Umbilical cord (tissue), 2 donors: ENCODE data around the gene CMBL. TPM values are rescaled to one million over a fixed set of nuclear protein-coding genes. Genes with fewer than 3 reads are reported as not detected.

Experiments
- DNase-seq: peaks from one replicate; pipeline ENCODE4 v3.0.0-alpha.2; 2015; ENCODE audit warnings: low spot score
- total RNA-seq: library from RNA; depleted of rRNA; stranded (reverse); fragments of >200 nt; gene quantifications from one replicate; pipeline ENCODE4 v1.2.3, GENCODE V29; 2014; ENCODE audit warnings: low replicate concordance; ENCODE audit not compliant: insufficient read depth

Gene CMBL
- total RNA-seq, 1 donor from 2014 or later, result 3.9 TPM

GRCh38 chr5:10310066-10310779 lies 2.5 kb upstream of the CMBL start:
- peak; percentile 18 for DNase-seq

- no peak for DNase-seq
Measured at GRCh38 chr5:10308844-10309243, 1.1 kb upstream of the CMBL start.

DNA sequence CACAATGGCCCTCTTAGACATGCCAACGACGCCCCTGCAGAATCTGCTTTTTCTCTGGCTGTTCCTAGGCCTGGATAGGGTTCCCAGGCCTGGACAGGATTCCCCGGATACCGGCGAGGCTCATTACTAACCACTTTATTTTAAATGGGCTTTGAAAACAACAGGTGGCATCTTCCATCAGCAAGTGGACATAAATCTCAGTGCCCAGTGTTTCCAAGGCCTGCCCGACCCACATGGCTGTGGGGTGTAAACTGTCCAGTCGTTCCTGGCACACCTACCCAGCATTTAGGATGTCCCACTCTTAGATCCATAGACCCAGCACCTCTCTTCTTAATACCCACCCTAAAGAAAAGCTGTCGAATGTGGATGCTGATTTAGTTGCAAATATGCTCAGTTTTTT lies 896 bp downstream of the CMBL start:
- no peak for DNase-seq

DNA sequence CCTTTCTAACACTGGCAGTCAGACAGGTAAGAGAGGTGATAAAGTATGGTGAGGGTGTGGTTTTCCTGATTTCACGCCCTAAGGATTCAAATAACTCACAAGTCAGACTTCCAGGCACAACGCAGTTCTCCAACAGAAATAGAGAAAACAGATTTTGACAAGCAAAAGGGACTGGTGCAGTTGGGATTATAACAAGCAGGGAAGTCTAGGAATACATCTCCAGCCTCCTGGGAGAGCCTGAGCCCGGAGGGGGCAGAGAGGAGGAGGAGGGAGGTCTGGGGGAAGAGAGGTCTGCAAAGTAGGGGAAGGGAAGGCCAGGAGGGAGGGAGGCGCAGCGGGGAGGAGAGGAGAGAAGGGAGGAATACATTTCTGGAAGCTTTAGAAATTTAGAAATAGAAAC lies 1.6 kb downstream of the CMBL start:
- DNase-seq, result no peak

GRCh38 chr5:10304932-10305331 lies 2.8 kb downstream of the CMBL start:
- DNase-seq, result no peak

DNA sequence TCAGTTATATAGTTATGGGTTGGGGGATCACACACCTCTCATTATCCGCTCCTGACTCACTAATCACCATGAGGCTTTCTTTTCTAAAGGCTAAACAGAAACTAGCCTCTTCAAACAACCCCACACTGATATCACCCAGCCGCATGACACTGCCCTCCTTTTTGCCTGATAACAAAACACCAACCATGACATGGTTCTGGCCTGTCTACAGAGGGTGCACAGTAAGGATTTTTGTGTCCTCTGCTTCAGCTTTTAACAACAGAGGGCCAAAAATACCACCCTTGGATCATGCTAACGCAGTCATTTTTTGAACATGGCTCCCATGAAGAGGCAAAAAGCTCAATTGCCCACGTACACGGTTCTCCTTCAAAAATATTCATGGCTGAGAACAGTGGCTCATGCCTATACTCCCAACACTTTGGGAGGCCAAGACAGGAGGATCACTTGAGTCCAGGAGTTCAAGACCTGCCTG lies 4.0 kb downstream of the CMBL start:
- DNase-seq, result no peak

DNA sequence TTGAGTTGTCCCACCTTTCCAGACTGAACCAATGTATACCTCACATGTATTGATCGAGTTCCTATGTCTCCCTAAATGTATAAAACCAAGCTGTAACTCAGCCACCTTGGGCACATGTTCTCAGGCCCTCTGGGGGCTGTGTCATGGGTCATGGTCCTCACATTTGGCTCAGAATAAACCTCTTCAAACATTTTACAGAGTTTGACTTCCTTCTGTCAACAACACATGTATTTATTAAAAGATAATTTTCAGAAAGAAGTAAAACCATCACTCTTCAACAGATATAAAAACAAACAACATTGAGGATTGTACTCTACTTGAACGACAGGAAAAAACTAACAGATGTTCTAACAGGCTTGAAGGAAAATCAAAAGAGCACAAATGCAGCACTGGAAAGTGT lies 4.5 kb downstream of the CMBL start:
- no peak for DNase-seq

DNA sequence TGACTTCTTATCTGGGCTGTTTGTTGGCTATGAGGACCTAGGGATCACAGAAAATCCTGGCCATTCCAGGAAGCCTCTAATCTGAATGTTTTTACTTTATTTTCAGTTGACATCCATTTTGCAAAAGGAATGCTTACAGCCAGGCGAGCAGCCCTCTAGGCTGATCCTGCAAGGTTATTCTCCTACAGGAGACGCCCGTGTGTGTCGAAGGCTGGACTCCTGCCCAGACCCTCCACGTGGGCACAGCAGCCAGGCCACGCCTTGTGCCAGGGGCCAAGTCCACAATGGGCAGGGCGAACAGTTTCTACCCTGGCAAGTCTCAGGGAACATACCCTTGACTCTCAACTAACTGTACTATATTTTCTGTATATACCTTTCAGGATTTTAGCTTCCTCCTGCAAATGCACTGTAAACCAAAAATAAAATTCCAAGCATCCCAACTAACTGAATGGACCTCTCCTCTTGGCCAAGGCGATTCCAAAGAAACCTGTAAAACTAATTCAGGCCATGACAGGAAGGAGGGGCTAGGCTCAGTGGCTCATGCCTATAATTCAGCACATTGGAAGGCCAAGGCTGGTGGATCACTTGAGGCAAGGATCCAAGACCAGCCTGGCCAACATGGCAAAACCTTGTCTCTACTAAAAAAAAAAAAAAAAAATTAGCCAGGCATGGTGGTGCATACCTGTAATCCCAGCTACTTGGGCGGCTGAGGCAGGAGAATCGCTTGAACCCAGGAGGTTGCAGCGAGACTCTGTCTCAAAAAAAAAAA lies 5.7 kb downstream of the CMBL start:
- DNase-seq, result peak; percentile 3

- no peak for DNase-seq
Measured at GRCh38 chr5:10301266-10301665, 6.4 kb downstream of the CMBL start.

- DNase-seq, result no peak
Measured at GRCh38 chr5:10300246-10300645, 7.5 kb downstream of the CMBL start.

GRCh38 chr5:10297646-10298204 lies 10.0 kb downstream of the CMBL start:
- DNase-seq, result no peak

DNA sequence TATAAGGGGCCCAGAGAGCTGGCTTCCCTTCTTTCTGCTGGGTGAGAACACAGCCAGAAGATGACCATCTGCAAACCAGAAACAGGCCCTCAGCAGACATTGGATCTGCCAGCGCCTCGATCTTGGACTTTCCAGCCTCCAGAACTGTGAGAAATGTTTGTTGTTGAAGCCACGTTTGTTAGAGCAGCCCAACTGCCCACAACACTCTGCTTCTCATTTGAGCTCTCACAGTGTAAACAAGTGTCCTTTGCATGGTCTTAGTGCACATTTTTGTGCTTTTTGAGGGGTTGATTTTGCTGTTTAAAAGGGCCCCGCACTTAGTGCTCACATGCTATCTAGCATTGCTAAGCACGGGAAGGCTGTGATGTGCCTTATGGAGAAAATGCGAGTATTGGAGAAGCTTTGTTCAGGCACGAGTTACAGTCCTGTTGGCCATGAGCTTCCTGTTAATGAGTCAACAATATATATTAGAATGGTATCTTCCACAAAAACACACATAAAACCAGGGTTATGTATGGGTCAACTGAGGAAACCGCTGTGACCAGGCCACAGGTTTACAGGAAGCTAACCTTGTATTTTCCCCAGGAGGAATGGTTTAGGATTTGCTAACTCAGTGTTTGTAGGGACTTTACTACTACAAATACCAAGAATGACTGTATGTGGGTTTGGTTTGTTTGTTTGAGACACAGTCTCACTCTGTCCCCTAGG lies 11.9 kb downstream of the CMBL start:
- DNase-seq, result no peak

- no peak for DNase-seq
Measured at GRCh38 chr5:10293907-10294662, 13.6 kb downstream of the CMBL start.

DNA sequence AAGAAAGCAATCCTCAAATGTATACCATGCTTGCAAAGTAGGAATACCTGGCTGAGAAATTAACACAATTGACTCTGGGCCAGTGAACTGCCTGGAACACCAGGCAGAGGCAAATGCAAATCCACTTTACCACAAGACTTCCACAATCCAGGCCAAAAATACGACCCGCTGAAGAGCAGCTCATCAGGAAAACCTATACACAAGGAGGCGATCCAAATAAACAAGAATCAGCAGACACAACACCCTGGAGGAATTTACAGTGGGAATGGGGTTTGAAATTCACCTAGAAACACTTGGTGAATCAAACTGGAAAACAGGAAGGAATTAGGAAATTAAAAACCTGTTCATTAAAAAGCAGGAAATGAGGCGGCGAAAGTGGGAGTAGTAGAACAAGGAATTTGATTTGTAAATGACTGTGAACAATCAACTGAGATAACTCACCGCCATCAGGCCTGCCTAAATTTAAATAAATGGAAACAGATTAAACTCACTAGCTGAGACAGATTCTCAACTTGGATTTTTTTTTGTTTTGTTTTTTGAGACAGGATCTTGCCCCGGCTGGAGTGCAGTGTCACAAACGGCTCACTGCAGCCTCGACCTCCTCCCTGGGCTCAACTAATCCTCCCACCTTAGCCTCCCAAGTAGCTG lies 15.9 kb downstream of the CMBL start:
- no peak for DNase-seq

DNA sequence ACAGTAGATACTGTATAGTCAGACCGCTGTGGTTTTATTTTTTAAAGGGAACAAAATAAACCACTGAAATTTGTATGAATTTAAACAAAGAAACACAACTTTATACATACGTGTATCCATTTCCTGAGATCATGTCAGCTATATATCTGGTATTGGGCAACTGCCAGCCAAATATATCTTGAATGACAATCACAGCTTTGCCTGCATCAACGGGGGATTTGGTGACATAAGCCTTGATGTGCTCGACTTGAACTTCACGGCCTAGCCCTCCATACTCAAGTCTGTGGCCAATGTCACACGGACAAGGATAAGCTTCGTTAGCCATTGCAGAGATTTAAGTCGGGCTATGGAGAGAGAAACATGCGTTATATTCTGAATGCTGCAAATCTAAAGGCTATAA lies 17.3 kb downstream of the CMBL start:
- no peak for DNase-seq

DNA sequence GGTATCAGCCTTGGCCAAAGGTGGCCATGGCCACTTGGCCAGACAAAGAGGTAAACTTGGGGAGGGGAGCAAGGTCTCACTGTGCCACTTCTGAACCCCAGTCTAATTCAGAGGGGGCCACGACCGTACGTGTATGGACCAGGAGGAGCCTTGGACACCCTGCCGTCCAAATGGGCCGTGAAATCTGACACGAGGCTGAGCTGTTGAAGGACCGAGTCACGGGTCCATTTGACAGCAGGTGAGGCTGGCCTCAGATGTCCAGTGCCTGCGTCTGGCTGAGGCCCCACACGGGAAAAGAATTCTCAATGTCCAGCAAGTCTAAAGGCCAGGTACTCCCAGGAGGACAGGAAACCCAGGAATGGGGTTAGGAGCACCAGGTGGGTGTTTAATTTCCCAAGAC lies 17.7 kb downstream of the CMBL start:
- no peak for DNase-seq

- no peak for DNase-seq
Measured at GRCh38 chr5:10289353-10289752, 18.3 kb downstream of the CMBL start.

- no peak for DNase-seq
Measured at GRCh38 chr5:10288592-10289219, 19.0 kb downstream of the CMBL start.

GRCh38 chr5:10286862-10287227 lies 20.9 kb downstream of the CMBL start:
- no peak for DNase-seq

GRCh38 chr5:10286162-10286861 lies 21.4 kb downstream of the CMBL start:
- no peak for DNase-seq
